GM23248 (cell line): ENCODE results near the gene CDK14.

Source experiments
- EZH2 ChIP-seq: fragments of 200-600 bp; sonication (generic); IDR thresholded peaks from 2 replicates; pipeline ENCODE4 v1.6.1; 2018; ENCODE audit warnings: antibody characterized with exemption, mild to moderate bottlenecking; ENCODE audit not compliant: insufficient read depth, poor library complexity, severe bottlenecking
- EZH2phosphoT487 ChIP-seq: fragments of 200-600 bp; sonication (generic); IDR thresholded peaks from 2 replicates; pipeline ENCODE4 v1.6.1; 2018; ENCODE audit warnings: antibody characterized with exemption, moderate library complexity, mild to moderate bottlenecking, low read depth; ENCODE audit not compliant: insufficient read depth

GRCh38 chr7:91046322-91047089, 450.4 kb downstream of the CDK14 start:
- TF ChIP-seq EZH2 (no peak), EZH2phosphoT487 (no peak)
